NCI-H2227 (cell line): Measurements from ENCODE around the gene RNU1-2.
A peak's percentile ranks its signal among the peaks of the same experiment; 100 is the strongest.
"Not testable (repeated sequence)": the region's sequence is repeated elsewhere in the genome, so short reads cannot be mapped to it uniquely, and the experiment has no call there.

Experiments used
- DNase-seq: peaks from one replicate; lab custom pipeline; 2025; ENCODE audit not compliant: unreplicated experiment; lab: John Stamatoyannopoulos, UW

Gene RNU1-2

GRCh38 chr1:16895598-16896315 lies at the start of gene RNU1-2:
RNU1-2 (plus strand) TSS chr1:16895980.
- peak; percentile 93 for DNase-seq

GRCh38 chr1:16856201-16856600 lies 39.6 kb upstream of the RNU1-2 start:
- not testable (repeated sequence) for DNase-seq

GRCh38 chr1:16859167-16860041 lies 36.4 kb upstream of the RNU1-2 start:
- not testable (repeated sequence) for DNase-seq

- DNase-seq = not testable (repeated sequence)
Observed at GRCh38 chr1:16860048-16860447, 35.7 kb upstream of the RNU1-2 start.

GRCh38 chr1:16861832-16862245 lies 33.9 kb upstream of the RNU1-2 start:
- peak; percentile 43 for DNase-seq

GRCh38 chr1:16862415-16862814 lies 33.4 kb upstream of the RNU1-2 start:
- DNase-seq = not testable (repeated sequence)

- DNase-seq = not testable (repeated sequence)
Observed at GRCh38 chr1:16863024-16863423, 32.8 kb upstream of the RNU1-2 start.

GRCh38 chr1:16866926-16867707 lies 28.7 kb upstream of the RNU1-2 start:
- not testable (repeated sequence) for DNase-seq

- not testable (repeated sequence) for DNase-seq
Observed at GRCh38 chr1:16868787-16869186, 27.0 kb upstream of the RNU1-2 start.

GRCh38 chr1:16869996-16870395 lies 25.8 kb upstream of the RNU1-2 start:
- not testable (repeated sequence) for DNase-seq

- DNase-seq = not testable (repeated sequence)
Observed at GRCh38 chr1:16871171-16871570, 24.6 kb upstream of the RNU1-2 start.

GRCh38 chr1:16872152-16873075 lies 23.4 kb upstream of the RNU1-2 start:
- DNase-seq = not testable (repeated sequence)

- DNase-seq = not testable (repeated sequence)
Observed at GRCh38 chr1:16873076-16873879, 22.5 kb upstream of the RNU1-2 start.

- not testable (repeated sequence) for DNase-seq
Observed at GRCh38 chr1:16874968-16875765, 20.6 kb upstream of the RNU1-2 start.

- DNase-seq = not testable (repeated sequence)
Observed at GRCh38 chr1:16881742-16882141, 14.0 kb upstream of the RNU1-2 start.

GRCh38 chr1:16882986-16883385 lies 12.8 kb upstream of the RNU1-2 start:
- DNase-seq = no peak

- not testable (repeated sequence) for DNase-seq
Observed at GRCh38 chr1:16884487-16884886, 11.3 kb upstream of the RNU1-2 start.

GRCh38 chr1:16886860-16887605 lies 8.7 kb upstream of the RNU1-2 start:
- no peak for DNase-seq
